ENCODE data around the gene MS4A18.
"Not testable (repeated sequence)": the region's sequence is repeated elsewhere in the genome, so short reads cannot be mapped to it uniquely, and the experiment has no call there.

The MS4A18 gene

DNA sequence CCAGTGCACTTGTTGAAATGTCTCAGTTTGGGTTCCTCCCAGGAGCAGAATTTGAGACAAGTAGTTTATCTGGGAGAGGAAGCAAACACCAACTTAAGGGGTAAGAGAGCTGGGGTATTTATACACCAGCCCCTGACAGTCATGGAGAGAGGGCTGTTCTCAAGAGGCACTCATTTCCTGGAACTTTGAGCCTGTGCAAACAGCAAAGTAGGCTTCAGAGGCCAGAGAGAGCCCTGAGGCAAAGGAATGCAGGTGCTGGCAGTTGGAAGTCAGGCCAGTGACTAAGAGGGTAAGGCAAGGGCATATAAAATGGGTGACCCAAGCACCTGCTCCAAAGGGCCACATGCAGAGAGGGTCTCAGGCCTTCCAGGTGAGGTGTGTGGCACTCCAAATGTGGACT, 16.1 kb downstream of the MS4A18 start:
- no peak for DNase-seq

DNA sequence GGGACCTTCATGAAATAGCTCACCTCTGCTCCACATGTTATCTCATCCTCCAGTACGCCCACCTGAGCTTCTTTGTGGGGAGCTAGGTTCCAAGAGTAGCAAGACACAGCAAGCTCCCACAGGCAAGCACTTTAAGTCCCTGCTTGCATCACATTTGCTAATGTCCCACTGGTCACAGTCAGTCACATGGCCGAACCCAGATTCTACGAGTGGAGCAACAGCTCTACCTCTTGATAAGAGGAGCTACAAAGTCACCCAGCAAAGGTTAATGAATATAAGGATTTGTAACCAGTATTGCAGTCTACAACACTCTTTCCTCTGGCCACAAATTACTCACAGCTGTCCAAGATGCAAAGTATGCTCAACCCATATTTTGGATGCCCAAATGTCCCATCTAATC, 16.9 kb downstream of the MS4A18 start:
- DNase-seq: no peak

DNA sequence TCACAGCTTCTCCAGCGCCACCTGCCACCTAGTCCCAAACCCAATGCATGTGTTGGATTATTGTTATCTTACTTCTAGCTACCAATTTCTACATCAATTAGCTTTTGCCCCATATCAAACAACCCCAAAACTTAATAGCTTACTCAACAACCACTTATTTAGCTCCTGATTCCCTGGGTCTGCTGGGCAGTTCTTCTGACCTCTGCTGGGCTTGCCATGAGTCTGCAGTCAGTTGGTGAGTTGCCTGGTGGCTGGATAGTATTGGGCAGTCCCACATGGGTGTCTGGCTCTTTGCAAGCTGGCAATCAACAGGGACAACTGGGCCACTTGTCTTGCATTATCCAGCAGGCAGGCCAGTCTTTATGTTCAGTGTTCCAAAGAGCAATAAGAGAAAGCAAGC, 18.5 kb downstream of the MS4A18 start:
- no peak for DNase-seq

DNA sequence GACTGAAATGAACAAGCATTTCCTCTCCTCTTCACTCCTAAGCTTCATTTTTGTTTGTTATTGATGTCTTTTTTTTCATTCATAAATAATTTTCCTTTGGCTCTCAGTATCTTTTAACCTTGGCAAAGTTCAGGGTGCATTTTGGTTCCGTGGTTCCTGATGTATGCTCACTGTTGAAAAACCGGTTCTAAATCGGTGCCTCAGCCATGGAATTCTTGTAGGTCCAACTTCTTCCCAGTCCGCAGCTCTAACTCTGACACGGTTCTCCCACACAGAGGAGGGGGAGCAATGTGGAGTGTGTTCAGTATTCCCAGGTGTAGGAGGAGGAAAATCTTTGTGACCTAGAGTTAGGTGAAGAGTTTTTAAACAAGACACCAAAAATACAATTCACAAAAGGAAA, 19.6 kb downstream of the MS4A18 start:
- DNase-seq: no peak

DNA sequence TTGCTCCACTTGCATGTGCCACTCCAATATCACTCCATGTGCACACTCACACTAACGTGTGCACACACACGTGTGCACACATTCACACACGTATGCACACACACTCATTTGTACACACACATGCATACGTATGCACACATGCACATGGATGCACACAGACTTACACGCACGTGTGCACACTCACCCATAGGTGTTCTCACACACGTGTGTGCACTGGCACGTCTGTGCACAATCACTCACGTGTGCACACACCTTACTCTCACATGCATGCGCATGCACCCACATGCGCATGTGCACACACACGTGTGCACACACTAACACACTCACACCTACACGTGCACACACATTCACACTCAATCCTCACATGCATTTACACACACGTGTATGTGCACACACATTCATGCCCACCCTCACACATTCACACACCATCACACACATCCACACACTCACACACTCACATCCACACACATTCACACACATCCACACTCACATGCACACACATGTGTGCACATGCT, 22.9 kb downstream of the MS4A18 start:
- DNase-seq: no peak

DNA sequence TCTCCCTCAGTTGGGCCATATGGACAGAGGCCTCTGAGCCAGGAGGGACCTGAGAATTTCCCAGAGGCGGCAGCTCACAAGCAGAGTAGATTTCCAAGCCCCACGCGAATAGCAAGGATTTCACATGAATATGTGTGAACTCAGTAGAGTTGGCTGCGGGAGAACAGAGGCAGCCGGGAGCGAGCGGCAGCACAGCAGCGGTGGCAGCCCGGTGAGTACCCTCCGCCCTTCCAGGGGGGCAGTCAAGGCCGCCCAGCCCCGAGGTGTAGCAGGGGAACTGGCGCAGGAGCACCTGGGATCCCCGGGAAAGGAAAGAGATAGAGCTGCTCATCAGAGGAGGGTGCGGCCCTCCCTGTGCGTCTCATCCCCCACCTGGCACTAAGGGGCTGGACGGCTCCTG, 23.7 kb downstream of the MS4A18 start:
- no peak for DNase-seq

DNA sequence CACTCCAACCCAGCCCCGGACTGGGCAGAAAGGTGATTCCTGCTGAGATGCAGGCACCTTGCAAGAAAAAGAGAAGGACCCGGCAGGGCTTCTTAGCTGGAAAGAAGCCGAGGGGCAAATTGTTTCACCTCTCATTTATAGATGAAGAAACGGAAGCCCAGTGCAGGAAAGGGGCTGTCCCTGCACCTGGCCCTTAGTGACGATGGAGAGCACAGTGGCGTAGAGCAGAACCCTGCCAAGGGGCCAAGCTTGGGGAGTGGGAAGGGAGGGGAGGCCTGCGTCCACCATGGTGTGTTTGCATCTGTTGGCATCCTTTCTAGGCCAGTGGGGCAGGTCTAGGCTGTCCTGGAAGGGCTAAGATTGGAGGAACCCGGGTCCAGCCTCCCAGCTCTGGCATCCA, 24.3 kb downstream of the MS4A18 start:
- DNase-seq: no peak

DNA sequence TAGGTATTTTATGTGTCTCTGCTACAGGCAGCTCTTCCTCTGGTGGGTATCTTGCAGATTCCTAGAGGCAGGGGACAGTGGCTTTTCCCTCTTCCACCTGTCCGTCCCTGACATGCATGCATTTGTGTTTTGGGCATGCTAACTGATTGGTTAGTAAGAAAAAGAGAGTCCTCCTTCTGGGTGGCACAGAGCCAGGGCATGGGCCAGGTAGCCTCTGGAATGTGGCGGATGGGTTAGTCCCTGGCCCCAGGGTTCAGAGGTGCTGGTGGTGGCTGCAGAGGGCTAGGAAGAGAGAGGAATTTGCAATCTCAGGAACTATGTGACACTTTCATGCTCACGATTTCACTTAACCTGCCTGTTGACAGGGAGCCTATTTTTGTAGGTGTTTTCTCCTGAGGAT, 26.4 kb downstream of the MS4A18 start:
- no peak for DNase-seq

DNA sequence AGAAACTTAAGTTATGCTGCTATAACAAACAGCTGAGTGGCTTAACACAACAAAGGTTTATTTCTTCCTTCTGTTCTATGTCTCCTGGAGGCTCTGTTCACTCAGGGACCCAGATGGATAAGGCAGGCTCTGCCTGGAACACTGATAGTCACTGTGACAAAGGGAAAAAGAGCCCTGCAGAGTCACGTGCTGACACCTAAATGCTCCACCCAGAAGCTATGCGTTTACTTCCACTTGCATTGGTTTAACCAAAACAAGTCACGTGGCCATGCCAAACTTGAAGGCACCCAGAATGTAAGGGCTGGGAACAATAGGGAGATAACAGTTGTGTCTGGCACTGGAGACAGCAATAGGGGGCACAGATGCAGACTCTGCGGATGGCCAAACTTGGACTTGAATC, 28.8 kb downstream of the MS4A18 start:
- DNase-seq: no peak

DNA sequence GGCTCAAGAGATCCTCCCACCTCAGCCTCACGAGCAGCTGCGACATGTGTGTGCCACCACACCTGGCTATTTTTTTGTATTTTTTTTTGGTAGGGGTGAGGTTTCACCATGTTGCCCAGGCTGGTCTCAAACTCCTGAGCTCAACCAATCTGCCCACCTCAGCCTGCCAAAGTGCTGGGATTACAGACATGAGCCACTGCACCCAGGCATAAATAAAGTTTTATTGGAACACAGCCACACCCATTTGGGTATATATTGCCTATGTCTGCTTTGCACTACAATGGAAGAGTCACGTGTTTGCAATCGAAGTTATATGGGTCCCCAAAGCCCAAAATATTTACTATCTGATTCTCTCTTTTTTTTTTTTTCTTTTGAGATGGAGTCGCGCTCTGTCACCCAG, 30.4 kb downstream of the MS4A18 start:
- DNase-seq: no peak

DNA sequence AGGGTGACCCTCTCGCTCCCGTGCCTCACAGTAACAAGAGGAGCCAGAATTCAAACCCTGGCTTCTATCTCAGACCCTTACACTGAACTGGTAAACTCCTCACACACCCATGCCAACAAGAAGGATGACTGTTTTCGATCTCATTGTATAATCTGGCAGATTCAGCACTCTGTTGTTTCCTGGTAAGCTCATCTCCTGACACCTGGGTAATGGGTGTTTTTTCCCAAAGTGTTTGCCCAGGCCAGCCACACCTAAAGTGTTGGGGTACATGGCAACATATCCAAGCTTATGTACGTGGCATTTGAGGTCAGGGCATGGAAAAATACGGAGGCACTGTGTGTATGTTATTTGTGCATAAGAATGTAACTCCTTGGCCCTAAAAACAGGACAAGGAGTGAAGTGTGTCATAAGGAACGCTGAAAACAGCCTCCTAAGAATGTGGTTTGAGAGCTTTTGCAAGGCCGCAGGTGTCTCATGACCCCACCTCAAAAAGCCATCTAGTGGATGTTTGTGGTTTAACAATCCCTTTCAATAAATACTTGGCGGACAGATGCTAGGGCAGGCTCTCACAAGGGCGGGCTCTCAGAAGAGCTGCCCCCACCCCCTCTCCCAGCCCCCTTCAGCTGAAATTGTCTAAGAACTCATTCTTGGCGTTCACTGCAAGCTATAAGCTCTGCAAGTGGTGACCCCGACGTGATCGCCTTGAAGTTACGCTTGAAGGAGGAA, 31.9 kb downstream of the MS4A18 start, which contains the start of gene MS4A15:
MS4A15 (plus strand) TSS at position 561 of the 726 bp plus-strand sequence. CDS start 6,867 bp downstream, outside the sequence.
- no peak for DNase-seq

DNA sequence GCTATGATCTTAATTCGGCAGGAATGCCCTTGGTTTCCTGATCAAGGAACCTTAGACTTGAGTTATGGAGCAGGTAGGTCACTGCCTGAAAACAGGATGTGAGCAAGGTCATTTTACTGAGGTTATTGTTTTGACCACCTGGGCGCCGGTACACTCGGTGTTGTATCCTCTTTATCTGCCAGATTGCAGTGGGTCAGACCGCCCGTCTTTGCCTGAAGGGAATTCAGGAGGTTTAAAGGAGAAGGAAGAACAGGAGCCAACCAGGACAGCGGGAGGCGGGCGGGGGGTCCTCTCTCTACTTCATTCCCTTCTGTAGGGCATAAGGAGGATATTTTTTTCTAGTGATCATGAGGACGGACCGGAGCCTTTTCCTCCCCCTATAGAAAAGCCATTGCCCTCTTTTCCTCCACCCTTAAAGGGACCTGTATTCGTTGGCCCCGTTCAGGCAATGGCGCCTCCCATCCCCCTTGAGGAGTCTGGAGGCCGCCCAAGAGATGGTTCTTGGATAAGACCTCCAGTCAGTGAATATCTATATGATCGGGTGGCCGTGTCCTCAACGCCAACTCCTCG, 32.8 kb downstream of the MS4A18 start:
- no peak for DNase-seq

DNA sequence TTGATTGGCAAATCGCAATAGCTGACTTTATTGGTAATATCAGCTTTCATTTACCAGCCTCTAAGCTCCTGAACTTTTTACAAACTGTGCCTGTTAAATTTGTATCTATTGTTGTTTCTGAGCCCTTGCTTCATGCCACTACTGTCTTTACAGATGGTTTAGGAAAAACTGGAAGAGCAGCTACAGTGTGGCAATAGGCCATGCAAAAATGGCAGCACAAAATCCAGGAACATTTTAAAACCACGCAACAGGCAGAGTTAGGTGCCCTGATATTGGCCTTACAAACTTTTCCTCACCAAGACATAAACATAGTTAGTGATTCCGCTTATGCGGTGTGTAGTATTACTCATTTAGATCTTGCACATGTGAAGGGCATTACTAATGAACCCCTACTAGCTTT, 34.2 kb downstream of the MS4A18 start:
- not testable (repeated sequence) for DNase-seq

DNA sequence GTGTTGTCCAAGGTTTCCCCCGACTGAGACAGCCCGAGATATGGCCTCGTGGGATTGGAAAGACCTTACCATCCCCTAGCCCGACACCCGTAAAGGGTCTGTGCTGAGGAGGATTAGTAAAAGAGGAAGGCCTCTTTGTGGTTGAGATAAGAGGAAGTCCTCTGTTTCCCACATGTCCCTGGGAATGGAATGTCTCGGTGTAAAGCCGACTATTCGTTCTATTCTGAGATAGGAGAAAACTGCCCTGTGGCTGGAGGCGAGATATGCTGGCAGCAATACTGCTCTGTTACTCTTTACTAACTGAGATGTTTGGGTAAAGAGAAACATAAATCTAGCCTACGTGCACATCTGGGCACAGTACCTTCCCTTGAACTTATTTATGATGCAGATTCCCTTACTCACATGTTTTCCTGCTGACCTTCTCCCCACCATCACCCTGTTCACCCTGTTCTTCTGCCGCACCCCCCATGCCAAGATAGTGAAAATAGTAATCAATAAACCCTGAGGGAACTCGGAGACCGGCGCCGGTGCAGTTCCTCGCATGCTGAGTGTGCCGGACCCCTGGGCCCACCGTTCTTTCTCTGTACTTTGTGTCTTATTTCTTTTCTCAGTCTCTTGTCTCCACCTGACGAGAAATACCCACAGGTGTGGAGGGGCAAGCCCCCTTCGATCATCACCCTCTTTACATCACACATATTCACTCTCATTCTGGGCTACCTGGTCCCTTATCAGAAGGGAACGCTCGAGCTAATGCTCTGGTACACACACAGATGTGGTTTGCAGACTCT, 35.1 kb downstream of the MS4A18 start:
- not testable (repeated sequence) for DNase-seq

DNA sequence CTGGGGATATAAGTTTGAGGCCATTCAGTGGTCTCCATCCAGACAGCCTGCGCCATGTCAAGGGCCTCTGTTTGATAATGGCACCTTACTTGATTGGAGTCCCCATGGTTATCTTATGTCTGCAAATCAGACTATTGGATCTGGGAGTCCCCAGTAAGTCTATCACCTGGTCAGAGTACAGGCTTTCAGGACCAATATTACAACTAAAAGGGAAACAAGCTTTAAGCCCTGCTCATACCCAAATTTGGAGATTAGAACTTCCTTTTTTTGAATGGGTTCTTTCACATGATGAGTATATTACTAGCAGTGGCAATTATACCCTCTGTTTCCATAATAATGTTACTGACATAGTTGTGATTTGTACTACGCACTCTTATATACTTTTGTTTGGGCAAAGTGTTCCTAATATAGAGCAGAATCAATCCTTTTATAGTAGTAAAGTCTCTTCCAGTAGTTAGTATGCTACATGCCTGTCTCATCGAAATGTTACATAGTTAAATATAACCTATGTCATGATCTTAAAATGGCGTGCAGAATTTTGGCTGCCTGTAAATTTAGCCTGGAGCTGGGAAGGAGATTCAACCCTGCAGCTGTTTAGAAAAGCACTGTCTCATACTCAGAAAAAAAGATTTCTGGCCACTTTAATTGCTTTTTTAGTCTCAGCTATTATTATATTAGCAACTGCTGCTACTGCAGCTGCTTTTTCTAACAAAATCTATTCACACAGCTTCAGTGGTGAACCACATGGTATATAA, 37.1 kb downstream of the MS4A18 start:
- no peak for DNase-seq

DNA sequence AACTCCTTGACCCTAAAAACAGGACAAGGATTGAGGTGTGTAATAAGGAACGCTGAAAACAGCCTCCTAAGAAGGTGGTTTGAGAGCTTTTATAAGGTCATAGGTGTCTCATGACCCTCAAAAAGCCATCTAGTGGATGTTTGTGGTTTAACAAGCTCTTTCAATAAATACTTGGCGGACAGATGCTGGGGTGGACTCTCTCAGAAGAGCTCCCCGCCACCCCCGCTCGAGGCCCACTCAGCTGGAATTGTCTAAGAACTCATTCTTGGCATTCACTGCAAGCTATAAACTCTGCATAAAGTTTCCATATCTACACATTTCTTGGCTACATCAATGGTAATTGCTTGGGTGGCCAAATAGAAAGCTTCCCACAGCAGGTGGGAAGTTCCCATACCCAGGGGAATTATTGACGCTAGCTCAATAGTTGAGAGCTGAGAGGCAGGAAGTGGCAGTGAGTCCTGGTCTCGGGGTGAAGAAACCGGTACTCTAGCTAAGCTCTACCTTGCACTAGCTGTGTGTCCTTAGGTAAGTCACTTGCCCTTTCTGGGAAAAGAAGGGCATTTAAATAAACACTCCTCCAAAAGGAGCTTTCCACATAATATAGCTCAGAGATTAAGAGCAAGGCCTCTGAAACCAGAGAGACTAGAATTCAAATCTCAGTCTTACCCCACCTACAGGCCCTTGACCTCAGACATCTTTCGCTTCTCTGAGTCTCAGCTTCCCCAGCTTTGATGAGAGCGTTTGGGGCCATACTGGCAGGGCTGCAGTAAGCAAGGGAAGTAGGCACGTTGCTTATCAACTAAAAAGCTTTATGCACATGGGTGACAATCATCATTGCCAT, 38.6 kb downstream of the MS4A18 start:
- DNase-seq: no peak

DNA sequence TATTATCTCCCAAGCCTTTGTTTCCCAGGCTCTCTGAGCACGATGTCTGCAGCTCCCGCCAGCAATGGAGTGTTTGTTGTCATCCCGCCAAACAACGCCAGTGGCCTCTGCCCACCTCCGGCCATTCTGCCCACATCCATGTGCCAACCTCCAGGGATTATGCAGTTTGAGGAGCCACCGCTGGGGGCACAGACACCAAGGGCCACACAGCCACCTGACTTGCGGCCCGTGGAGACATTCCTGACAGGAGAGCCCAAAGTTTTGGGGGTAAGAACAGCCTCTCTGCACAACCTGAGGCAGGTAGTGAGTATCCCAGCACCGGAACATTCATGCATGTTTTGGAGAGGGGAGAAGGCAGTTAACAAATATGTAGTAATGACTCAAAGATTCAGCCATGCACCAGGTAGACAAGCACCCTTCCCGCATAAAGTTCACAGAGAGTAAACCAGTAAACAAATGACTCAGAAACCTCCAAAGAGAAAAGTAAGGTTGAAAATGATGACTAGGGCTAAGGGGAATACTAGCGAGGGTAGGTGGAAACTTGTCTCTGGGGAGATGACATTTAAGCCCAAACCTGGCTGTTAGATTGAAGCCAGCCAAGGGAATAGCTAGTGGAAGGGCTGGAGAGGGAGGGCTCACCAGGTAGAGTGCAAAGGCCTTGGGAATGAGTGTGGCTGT, 39.3 kb downstream of the MS4A18 start:
- DNase-seq: no peak

DNA sequence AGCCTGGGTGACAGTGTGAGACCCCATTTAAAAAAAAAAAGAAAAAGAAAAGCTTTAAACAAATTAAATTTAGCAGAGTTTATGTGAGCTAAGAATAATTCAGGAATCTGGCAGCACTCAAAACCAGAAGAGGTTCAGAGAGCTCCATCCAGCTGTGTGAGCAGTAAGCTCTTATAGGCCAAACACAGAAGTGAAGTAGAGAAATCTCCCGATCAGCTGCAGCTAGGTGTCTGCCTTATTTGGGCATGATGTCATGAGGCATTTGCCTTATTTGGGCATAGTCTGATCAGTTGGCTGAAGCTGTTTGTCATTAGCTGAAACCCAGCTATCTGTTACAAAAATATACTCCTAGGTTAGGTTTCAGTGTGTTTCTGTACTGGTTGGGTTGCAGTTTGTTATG, 40.4 kb downstream of the MS4A18 start:
- DNase-seq: no peak

DNA sequence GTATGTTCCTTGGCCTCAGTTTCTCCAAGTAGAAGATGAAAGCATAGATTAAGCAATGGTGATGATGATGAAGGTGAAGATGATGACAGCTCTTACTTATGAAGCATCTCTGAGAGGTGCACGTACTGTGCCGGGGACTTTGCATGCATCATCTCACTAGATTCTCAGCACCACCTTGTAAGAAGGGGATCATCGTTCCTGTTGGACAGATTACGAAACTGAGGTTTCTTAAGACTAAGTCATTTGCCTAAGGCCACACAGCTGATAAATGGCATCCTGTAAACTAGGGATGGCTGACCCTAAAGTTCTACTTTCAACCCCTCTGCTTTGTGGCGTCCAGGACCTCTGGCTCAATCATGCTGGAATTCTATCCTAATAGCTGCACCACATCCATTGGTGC, 40.8 kb downstream of the MS4A18 start:
- no peak for DNase-seq

DNA sequence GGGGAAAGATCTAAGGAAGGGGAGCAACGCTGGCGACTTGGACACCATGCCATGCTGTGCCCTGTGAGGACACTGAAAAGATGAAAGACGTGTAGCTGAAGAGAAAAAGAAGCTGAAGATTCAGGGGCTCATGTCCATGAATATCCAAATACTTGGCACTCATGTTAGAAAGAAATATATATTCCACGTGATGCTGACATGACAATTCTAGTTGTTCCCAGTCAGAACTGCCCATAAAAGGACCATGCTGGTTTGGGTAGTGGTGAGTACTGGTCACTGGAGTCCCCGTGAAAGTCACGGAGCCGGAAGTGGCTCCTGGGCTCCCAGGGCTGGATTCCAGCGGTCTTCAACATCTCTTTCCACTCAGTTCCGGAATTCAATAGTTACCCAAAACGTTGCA, 42.0 kb downstream of the MS4A18 start:
- DNase-seq: no peak

DNA sequence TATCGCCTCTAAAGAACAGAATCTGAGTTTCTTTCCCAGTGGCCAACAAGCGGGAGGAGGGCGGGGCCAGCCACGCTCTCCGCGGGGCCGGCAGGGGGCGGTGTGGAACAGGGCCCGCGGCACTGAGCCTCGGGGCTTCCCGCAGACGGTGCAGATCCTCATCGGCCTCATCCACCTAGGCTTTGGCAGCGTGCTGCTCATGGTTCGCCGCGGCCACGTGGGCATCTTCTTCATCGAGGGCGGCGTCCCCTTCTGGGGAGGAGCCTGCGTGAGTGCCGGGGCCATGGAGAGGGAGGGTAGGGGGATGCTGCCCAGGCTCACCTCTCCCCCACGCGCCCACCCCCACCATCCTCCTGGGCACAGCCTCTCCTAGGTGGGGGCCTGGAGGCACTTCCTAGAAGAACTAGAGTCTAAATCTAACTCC, 42.9 kb downstream of the MS4A18 start:
- DNase-seq: no peak

DNA sequence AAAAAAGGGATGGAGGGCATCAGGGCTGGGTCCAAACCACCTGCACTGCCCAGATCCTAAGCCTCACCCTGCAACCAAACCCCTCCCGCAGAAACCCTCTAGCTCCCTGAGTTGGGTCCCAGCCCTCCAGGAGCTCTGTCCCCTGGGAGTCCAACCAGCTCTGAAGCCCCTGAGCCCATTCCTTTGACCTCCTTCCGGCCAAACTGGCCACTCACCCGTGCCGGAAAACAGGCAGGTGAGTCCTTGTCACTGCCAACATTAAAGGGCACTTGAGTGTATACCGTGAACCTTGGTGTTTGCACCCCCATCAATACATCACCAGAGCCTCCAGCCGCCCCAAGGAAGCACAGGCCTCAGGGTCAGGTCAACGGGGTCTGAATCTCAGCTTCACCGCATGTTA, 43.7 kb downstream of the MS4A18 start:
- no peak for DNase-seq

All from NCI-H510A (cell line).